H54 (cell line): Measurements from ENCODE around the gene OR4D6.
"Not testable (repeated sequence)": the region's sequence is repeated elsewhere in the genome, so short reads cannot be mapped to it uniquely, and the experiment has no call there.

Experiments
- DNase-seq: peaks from one replicate; pipeline ENCODE4 v3.0.0; 2011; ENCODE audit warnings: low spot score, mixed read lengths; ENCODE audit not compliant: insufficient read length
- FAIRE-seq: peaks from 3 replicates; lab custom pipeline; 2011; peaks lifted over from hg19 to GRCh38; lab: Jason Lieb, UNC
- POLR2A ChIP-seq: IDR thresholded peaks from 2 replicates; pipeline ENCODE4 v1.6.1; 2011; ENCODE audit warnings: low read depth, mild to moderate bottlenecking, low read length

The OR4D6 gene

GRCh38 chr11:59456661-59457060 lies at the start of gene OR4D6:
Gene OR4D6, plus strand, starts transcription at chr11:59456961. Its CDS starts 0 bp downstream, at chr11:59456961.
- FAIRE-seq (no peak), DNase-seq (no peak)
- TF ChIP-seq POLR2A: no peak

GRCh38 chr11:59413646-59414045 lies 43.1 kb upstream of the OR4D6 start:
- no peak for TF ChIP-seq POLR2A
- FAIRE-seq: no peak
- DNase-seq: no peak

GRCh38 chr11:59415111-59415510 lies 41.6 kb upstream of the OR4D6 start:
- no peak for TF ChIP-seq POLR2A
- FAIRE-seq (no peak), DNase-seq (no peak)

GRCh38 chr11:59416613-59417012 lies 40.1 kb upstream of the OR4D6 start:
- DNase-seq (no peak), FAIRE-seq (no peak)
- TF ChIP-seq POLR2A: no peak

- no peak for TF ChIP-seq POLR2A
- DNase-seq (no peak), FAIRE-seq (no peak)
These were observed 39.7 kb upstream of the OR4D6 start for GRCh38 chr11:59417023-59417422.

GRCh38 chr11:59418156-59418555 lies 38.6 kb upstream of the OR4D6 start:
- FAIRE-seq (no peak), DNase-seq (no peak)
- no peak for TF ChIP-seq POLR2A

GRCh38 chr11:59423835-59424234 lies 32.9 kb upstream of the OR4D6 start:
- TF ChIP-seq POLR2A: no peak
- FAIRE-seq: no peak
- DNase-seq: no peak

GRCh38 chr11:59425131-59425530 lies 31.6 kb upstream of the OR4D6 start:
- no peak for TF ChIP-seq POLR2A
- no peak for DNase-seq

GRCh38 chr11:59426361-59427067 lies 30.2 kb upstream of the OR4D6 start, which contains the start of gene OR5A2:
Gene OR5A2, minus strand, starts transcription at chr11:59426413. Its CDS starts 3,460 bp downstream, at chr11:59422953.
- DNase-seq (no peak), FAIRE-seq (no peak)
- TF ChIP-seq POLR2A: no peak

More at GRCh38 chr11:59425131-59425530, 31.6 kb upstream of the OR4D6 start:
- FAIRE-seq: no peak

GRCh38 chr11:59427068-59427382 lies 29.7 kb upstream of the OR4D6 start:
- FAIRE-seq (no peak), DNase-seq (no peak)
- no peak for TF ChIP-seq POLR2A

- DNase-seq (no peak), FAIRE-seq (no peak)
- no peak for TF ChIP-seq POLR2A
These were observed 26.7 kb upstream of the OR4D6 start for GRCh38 chr11:59429924-59430516.

- DNase-seq (no peak), FAIRE-seq (no peak)
- TF ChIP-seq POLR2A: no peak
These were observed 20.6 kb upstream of the OR4D6 start, which contains the start of gene OR5A1 for GRCh38 chr11:59436169-59436568. Gene OR5A1, plus strand, starts transcription at chr11:59436469. Its CDS starts 6,700 bp downstream, at chr11:59443169.

- DNase-seq: no peak
- no peak for TF ChIP-seq POLR2A
These were observed 19.0 kb upstream of the OR4D6 start for GRCh38 chr11:59437770-59438169.

GRCh38 chr11:59445624-59446023 lies 11.1 kb upstream of the OR4D6 start:
- not testable (repeated sequence) for DNase-seq, FAIRE-seq

More at GRCh38 chr11:59437770-59438169, 19.0 kb upstream of the OR4D6 start:
- no peak for FAIRE-seq

- TF ChIP-seq POLR2A: no peak
- no peak for DNase-seq
- FAIRE-seq: no peak
These were observed 8.3 kb upstream of the OR4D6 start for GRCh38 chr11:59448484-59448883.
